Stimulated activated CD4-positive, alpha-beta T cell treated with anti-CD3 and anti-CD28 coated beads, Interleukin-15, amount 100 ng/mL, for 1 hour (primary cell): ENCODE results near the gene AANAT.

Experiments
- DNase-seq, 2 donors: peaks; one replicate each; pipeline ENCODE4 v3.0.0-alpha.2; 2020; ENCODE audit warnings: low read depth in 1 of 2, low spot score in 1 of 2

The AANAT gene

DNA sequence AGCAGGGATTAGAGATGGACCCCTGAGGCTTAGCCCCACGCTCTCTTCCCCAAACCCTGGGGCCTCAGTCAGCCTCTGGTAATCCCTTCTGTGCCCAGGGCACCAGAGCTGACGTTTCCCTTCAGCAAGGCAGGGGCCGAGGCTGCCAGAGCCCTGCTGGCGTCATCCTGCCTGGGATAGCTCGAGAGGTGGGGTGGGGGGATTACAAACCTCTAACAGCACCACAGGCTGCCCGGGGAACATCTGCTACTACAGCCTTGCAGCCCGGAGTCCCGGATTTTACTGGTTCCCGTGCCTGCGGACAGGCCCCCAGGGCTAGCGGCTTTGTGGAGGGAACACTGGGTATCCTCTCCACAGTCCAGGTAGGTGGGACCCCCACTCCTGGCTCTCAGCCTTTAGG, at the start of gene AANAT:
Gene AANAT (plus strand): TSS at position 238 of the 400 bp plus-strand sequence. CDS start 1,144 bp downstream, outside the sequence.
- DNase-seq, result no peak

- no peak for DNase-seq
These were observed 47.7 kb upstream of the AANAT start for GRCh38 chr17:76419576-76420260.

GRCh38 chr17:76420356-76421043, 46.9 kb upstream of the AANAT start:
- DNase-seq, result no peak

- no peak for DNase-seq
These were observed 46.4 kb upstream of the AANAT start for GRCh38 chr17:76421044-76421407.

GRCh38 chr17:76422406-76422805, 45.0 kb upstream of the AANAT start:
- no peak for DNase-seq

DNA sequence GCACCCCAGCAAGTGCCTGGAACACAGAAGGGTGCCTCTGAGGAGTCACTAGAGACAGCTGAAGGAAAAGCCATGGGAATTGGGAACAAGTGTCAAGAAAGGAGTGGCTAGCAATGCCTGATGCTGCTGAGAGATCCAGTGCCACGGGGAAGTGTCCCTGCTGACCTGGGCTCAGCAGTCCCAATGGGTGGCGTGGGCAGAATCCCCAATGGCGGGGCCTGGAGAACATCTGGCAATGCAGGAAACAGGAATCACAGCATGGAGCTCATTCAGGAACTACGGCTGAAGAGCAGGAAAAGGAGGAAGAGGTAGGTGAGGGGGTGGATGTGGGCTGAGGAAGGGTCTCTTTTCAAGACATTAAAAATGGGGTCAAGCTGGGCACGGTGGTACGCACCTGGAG, 44.5 kb upstream of the AANAT start:
- no peak for DNase-seq

- no peak for DNase-seq
These were observed 40.5 kb upstream of the AANAT start for GRCh38 chr17:76426853-76427252.

DNA sequence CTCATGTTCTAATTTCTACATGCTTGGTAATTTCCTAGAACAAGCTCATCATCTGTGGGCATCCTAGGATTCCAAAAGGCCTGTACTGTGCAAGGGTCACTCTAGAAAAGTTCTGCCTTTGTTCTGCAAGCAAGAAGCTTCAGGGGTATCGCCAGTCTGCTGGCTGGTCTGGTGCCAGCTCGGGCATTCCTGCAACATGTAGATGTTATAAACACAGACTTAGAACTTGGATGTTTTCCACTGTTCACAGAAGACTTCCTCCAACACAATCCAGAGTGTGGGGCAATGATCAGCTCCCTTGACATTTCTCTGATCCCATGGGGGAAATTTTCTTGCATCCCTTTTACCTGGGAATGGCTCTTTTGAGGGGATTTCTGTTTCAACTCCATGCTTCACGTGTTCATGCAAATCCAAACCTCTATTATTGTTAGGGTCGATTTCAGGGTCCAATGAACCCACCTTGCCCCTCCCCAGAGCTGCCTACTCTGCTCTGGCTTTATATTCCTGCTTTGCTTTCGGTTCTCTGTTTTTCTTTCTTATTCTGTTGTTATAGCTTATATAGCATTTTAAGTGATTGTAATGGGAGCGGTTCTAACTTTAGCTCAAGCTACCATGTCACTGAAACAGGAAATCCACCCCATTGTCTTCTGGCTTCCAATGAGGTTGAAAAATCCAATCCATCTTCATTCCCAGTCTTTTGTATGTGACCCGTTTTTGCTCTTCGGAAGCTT, 39.7 kb upstream of the AANAT start:
- no peak for DNase-seq

GRCh38 chr17:76428511-76428910, 38.9 kb upstream of the AANAT start:
- DNase-seq, result no peak

DNA sequence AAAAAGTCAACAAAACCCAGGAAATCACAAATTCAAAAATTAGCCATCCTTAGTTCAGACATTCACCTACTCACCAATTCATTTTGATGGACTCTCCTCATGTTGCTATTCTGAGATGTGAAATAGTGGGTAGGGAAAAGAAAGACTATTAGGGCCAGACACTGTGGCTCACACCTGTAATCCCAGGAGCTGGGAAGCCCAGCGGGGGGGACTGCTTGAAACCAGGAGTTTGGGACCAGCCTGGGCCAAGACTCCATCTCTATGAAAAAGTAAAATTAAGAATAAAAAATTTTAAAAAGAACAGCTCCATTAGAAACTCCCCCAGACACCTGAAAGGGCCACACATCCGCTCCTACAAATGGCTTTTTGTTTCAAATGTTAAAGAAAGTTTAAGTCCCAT, 35.9 kb upstream of the AANAT start:
- no peak for DNase-seq

DNA sequence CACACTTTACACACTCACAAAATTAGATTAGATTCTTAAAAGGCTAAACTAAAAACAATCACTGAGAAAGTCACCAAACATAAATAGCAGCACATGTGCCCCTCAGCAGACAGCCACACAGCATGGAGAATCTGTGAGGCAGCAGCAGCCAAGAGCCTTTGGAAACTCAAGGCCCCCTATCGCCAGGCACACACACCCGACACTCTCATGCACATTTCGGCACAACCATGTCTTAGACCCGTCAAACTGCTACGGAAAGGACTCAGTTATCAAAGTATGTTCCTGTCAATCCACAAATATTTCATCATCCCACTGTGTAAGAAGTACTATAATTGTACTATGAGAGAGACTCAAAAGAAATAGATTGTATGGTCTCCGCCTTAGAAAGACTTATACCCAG, 35.4 kb upstream of the AANAT start:
- DNase-seq, result no peak

GRCh38 chr17:76432712-76433336, 34.6 kb upstream of the AANAT start:
- DNase-seq, result no peak

DNA sequence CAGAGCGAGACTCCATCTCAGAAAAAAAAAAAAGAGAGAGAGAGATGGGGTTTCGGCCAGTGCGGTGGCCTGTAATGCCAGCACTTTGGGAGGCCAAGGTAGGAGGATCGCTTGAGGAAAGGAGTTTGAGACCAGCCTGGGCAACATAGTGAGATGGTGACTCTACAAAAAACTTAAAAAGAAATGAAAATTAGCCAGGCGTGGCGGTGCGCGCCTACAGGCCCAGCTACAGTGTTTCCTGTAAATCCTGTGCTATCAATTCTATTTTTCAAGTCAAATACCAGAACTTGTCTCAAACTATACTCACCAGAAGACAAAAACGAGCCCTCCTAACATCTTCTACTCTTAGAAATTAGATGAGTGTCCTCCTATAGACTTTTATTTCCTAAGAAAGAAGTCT, 33.7 kb upstream of the AANAT start:
- no peak for DNase-seq

- no peak for DNase-seq
These were observed 32.5 kb upstream of the AANAT start for GRCh38 chr17:76434870-76435269.

DNA sequence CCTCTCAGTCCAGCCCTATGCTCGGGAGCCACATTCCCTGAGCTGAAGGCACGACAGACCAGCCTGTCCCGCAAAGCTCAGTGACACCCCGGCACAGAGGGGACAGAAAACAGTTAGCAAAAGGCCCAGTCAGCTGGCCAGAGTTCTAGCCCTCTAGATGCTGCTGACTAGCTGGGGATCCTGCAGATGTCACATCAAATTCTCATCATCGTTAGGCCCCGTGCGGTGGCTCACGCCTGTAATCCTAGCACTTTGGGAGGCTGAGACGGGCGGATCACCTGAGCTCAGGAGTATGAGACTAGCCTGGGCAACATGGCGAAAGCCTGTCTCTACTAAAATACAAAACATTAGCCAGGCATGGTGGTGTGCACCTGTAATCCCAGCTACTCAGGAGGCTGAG, 31.7 kb upstream of the AANAT start:
- no peak for DNase-seq

- DNase-seq, result no peak
These were observed 29.7 kb upstream of the AANAT start for GRCh38 chr17:76437467-76438402.

GRCh38 chr17:76438906-76439305, 28.5 kb upstream of the AANAT start:
- no peak for DNase-seq

GRCh38 chr17:76439314-76439928, 28.0 kb upstream of the AANAT start:
- DNase-seq, result no peak

GRCh38 chr17:76440751-76441362, 26.5 kb upstream of the AANAT start:
- DNase-seq, result no peak
